HG02763 (cell line): ENCODE measurements around the gene ALOX12B.
"Not testable (repeated sequence)": the region's sequence is repeated elsewhere in the genome, so short reads cannot be mapped to it uniquely, and the experiment has no call there.

Experiments used
- ATAC-seq: cut with Tn5 transposase; IDR thresholded peaks from one replicate; pipeline ENCODE4 v1.9.1; 2021; ENCODE audit warnings: mild to moderate bottlenecking, moderate library complexity; ENCODE audit not compliant: unreplicated experiment

The ALOX12B gene

GRCh38 chr17:8119581-8120519 is 32.3 kb upstream of the ALOX12B start:
- peak; percentile 32 for ATAC-seq

GRCh38 chr17:8118769-8119580 is 31.5 kb upstream of the ALOX12B start:
- peak; percentile 33 for ATAC-seq

GRCh38 chr17:8117980-8118768 is 30.7 kb upstream of the ALOX12B start, which contains the start of gene ALOXE3:
ALOXE3 (minus strand) TSS chr17:8118514; CDS start chr17:8117990, 524 bp downstream.
- no peak for ATAC-seq

GRCh38 chr17:8117367-8117979 is 30.0 kb upstream of the ALOX12B start:
- ATAC-seq: no peak

- no peak for ATAC-seq
These were observed 29.3 kb upstream of the ALOX12B start for GRCh38 chr17:8116776-8117175.

- no peak for ATAC-seq
These were observed 23.4 kb upstream of the ALOX12B start for GRCh38 chr17:8110907-8111306.

- no peak for ATAC-seq
These were observed 22.9 kb upstream of the ALOX12B start for GRCh38 chr17:8110456-8110804.

- ATAC-seq: no peak
These were observed 22.3 kb upstream of the ALOX12B start for GRCh38 chr17:8109661-8110455.

DNA sequence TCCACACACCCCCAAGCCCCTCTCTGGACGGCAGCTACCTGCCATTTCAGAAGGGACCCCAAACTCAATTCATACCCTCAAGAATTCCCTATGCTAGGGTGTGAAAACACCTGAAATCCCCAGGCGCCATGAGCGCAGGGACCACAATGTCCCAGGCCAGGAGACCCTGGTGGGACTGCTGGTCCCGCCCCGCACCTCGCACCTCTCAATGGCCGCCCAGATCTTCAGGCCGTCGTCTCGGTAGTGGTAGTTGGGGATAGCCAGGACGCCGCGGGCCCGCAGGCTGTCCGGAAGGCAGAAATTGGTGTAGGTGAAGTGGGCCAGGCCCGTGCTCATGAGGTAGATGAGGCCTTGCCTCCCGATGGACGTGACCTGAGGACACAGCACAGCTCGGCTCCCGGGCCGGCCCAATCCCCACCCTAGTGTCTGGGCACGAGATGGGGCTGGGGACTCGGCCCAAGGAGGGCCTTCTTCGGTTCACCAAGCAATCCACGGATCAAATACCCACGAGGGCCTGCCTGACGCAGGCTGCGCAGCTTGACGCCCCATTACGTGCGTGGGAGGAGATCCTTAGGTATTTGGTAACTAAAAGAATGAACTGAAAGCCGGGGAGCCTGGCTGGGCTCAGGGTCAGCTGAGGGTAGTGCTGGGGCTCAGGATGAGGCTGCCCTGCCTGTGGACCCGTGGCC is 21.6 kb upstream of the ALOX12B start:
- ATAC-seq: no peak

DNA sequence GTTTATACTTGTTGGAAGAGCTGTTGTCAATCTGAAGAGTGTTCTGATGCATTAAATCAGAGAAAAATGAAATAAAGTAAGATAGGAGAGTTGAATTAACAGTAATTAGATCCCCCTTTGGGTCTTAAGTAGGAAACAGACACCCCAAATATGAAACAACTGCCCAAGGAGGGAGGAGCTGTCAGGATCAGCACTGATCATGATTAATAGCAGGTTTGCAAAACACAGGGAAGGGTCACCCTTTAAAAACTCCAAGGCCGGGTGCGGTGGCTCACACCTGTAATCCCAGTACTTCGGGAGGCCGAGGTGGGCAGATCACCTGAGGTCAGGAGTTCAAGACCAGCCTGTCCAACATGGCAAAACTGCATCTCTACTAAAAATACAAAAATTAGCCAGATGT is 19.5 kb upstream of the ALOX12B start:
- ATAC-seq: not testable (repeated sequence)

DNA sequence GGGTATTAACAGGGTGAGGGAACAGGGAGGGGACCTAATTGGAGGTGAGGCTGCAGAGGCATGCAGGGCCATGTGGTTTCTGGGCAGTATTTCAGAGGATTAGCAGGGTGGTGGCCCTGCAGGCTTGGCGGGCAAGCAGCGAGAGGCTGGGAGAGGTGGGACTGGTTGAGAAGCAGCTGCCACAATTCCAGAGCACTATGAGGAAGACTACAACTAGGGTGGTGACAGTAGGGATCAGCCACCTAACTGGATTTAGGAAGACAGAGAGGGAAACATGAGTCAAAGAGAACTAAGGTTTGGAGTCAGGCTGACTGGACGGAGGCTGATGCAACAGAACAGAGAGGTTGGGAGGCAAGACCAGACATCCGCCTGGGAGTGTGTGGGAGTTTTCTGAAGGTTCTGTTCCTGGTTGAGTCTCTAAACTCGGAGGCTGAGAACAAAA is 18.5 kb upstream of the ALOX12B start:
- ATAC-seq: no peak

- no peak for ATAC-seq
These were observed 17.4 kb upstream of the ALOX12B start for GRCh38 chr17:8104911-8105310.

DNA sequence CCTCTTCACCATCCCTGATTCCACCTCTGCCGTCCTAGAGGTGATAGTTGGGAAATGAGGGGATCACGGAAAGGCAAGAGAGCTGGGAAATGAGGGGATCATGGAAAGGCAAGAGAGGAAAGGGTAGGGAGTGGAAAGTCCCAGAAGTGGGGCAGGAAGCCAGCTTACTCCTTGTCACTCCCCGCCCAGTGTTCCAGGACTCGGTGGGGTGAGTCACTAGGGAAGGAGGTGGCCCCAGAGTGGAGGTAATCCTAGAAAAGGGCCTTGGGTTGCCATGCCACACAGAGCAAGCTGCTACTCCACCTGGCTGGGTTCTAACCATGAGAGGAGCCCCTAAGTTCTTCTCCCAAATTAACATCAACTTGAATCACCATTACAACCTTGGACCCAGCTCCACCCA is 16.0 kb upstream of the ALOX12B start:
- ATAC-seq: no peak

GRCh38 chr17:8101721-8102120 is 14.2 kb upstream of the ALOX12B start:
- ATAC-seq: no peak

DNA sequence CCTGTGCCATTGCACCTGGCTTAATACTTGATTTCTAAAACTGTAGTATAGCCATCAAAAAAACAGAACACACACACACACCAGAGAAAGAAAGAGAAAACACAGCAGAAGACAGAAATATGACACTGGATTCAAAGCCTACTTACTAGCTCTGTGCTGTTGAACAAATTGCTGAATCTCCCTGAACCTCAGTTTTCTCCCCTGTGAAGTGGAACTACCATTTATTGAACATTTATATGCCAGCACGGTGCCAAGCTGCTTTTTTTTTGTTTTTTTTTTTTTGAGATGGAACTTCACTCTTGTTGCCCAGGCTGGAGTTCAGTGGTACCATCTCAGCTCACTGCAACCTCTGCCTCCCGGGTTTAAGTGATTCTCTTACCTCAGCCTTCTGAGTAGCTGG is 13.2 kb upstream of the ALOX12B start:
- ATAC-seq: no peak

GRCh38 chr17:8100111-8100510 is 12.6 kb upstream of the ALOX12B start:
- no peak for ATAC-seq

- ATAC-seq: no peak
These were observed 9.0 kb upstream of the ALOX12B start for GRCh38 chr17:8096541-8096940.

DNA sequence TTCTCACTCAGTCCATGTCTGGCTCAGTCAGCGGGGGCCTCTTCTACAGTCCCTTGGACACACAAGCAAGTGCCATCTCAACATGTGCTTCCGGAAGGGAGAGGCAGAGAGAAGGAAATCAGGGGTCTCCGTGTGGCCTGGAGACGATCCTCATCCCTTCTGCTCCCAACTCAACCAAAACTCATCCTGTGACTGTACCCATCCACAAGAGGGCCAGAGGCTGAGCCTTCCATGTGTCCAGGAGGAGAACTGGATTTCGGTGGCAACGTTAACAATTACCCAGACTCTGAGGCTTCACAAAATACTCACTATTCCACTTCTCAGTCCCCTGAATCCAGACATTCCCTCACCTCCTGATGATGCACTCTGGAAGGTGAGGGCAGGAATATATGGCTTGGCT is 7.8 kb upstream of the ALOX12B start:
- no peak for ATAC-seq

DNA sequence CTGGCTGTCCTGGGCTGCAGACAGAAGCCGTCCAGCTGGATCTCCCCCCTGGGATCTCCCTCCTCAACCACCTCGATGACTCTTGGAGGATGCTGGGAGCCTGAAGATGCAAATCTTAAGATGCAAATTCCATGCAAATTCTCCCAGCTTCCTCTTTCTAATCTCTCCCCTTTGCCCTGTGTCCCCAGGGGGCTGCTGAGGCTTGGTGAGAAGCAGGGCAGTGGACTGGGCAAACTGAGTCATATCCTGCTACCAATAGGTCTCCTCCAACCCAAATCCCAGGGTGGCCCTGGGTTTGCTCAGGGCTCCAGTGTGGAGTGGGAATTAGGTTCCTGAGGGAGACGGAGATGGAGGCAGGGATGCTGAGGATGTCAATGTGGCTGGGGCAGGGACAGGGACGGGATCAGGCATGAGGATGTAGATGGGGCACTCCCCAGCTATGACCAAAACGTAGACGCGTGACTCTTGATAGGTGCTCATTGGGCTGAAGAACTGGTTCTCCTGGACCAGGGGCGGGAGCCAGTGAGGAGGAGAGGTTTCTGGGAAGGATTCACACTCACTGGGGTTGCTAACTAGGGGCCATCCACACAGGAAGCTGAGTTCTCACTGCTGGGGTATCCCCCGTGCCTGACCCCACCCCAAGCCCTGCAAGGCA is 3.6 kb upstream of the ALOX12B start:
- no peak for ATAC-seq
